KMS-11 (cell line): ENCODE results near the gene MYEF2.

Experiments used
- H2AFZ ChIP-seq: fragments of 200-600 bp; sonication (generic); 2 replicates; pipeline ENCODE4 v1.6.1; 2016; ENCODE audit warnings: antibody characterized with exemption, mixed run types, low read depth
- H3K27ac ChIP-seq: fragments of 200-600 bp; sonication (generic); 2 replicates; pipeline ENCODE4 v1.6.1; 2016; ENCODE audit warnings: mild to moderate bottlenecking, mixed run types
- H3K27me3 ChIP-seq: fragments of 200-600 bp; sonication (generic); 2 replicates; pipeline ENCODE4 v1.6.1; 2017; ENCODE audit warnings: mild to moderate bottlenecking, low read depth, mixed run types, moderate library complexity; ENCODE audit not compliant: insufficient read depth
- H3K36me3 ChIP-seq: fragments of 200-600 bp; sonication (generic); 2 replicates; pipeline ENCODE4 v1.6.1; 2017; ENCODE audit warnings: mild to moderate bottlenecking, mixed run types; ENCODE audit not compliant: insufficient read depth
- H3K4me1 ChIP-seq: fragments of 200-600 bp; sonication (generic); 2 replicates; pipeline ENCODE4 v1.6.1; 2016; ENCODE audit warnings: mild to moderate bottlenecking, low read depth, mixed run types; ENCODE audit not compliant: poor library complexity, severe bottlenecking
- H3K4me2 ChIP-seq: fragments of 200-600 bp; sonication (generic); 2 replicates; pipeline ENCODE4 v1.7.0; 2016; ENCODE audit warnings: mild to moderate bottlenecking, mixed run types
- H3K4me3 ChIP-seq: fragments of 200-600 bp; sonication (generic); IDR thresholded peaks from 2 replicates; pipeline ENCODE4 v1.6.1; 2017; ENCODE audit warnings: low read depth, low read length, mixed read lengths; ENCODE audit not compliant: insufficient read depth
- H3K79me2 ChIP-seq: fragments of 200-600 bp; sonication (generic); 2 replicates; pipeline ENCODE4 v1.6.1; 2016; ENCODE audit warnings: low read depth, mixed run types; ENCODE audit not compliant: insufficient read depth
- H3K9ac ChIP-seq: fragments of 200-600 bp; sonication (generic); 2 replicates; pipeline ENCODE4 v1.6.1; 2016; ENCODE audit warnings: mild to moderate bottlenecking, mixed run types
- H4K20me1 ChIP-seq: fragments of 200-600 bp; sonication (generic); 2 replicates; pipeline ENCODE4 v1.6.1; 2016; ENCODE audit warnings: mild to moderate bottlenecking, mixed run types; ENCODE audit not compliant: insufficient read depth
- CTCF ChIP-seq: fragments of 200-600 bp; sonication (generic); conservative IDR thresholded peaks from 2 replicates; pipeline ENCODE4 v1.6.1; 2017; ENCODE audit warnings: low read depth, mild to moderate bottlenecking, antibody characterized with exemption, low read length, moderate library complexity, mixed read lengths

The MYEF2 gene

GRCh38 chr15:48090115-48090514 is 88.0 kb downstream of the MYEF2 start:
- Histone ChIP-seq H3K79me2 (no peaks in the 10 kb centered on the region), H2AFZ (no peak overlapping the region), H4K20me1 (no peaks in the 10 kb centered on the region), H3K27ac (no peak overlapping the region), H3K4me3 (no peak overlapping the region), H3K36me3 (no peaks in the 10 kb centered on the region), H3K4me2 (no peak overlapping the region), H3K9ac (no peak overlapping the region), H3K4me1 (no peaks in the 10 kb centered on the region), H3K27me3 (no peaks in the 10 kb centered on the region)
- no peak for TF ChIP-seq CTCF

GRCh38 chr15:48089702-48090101 is 88.4 kb downstream of the MYEF2 start:
- no peak overlapping the region for H2AFZ ChIP-seq
- H3K4me1 ChIP-seq, result no peaks in the 10 kb centered on the region
- H3K4me3 ChIP-seq, result no peak overlapping the region
- no peaks in the 10 kb centered on the region for H3K36me3 ChIP-seq
- no peak overlapping the region for H3K27ac ChIP-seq
- no peaks in the 10 kb centered on the region for H3K79me2 ChIP-seq
- H4K20me1 ChIP-seq, result no peaks in the 10 kb centered on the region
- no peak overlapping the region for H3K9ac ChIP-seq
- TF ChIP-seq CTCF, result no peak
- no peak overlapping the region for H3K4me2 ChIP-seq
- no peaks in the 10 kb centered on the region for H3K27me3 ChIP-seq

GRCh38 chr15:48087844-48088243 is 90.3 kb downstream of the MYEF2 start:
- no peak overlapping the region for H2AFZ ChIP-seq
- H3K9ac ChIP-seq, result no peak overlapping the region
- H3K27ac ChIP-seq, result no peak overlapping the region
- no peak overlapping the region for H3K4me2 ChIP-seq
- H3K4me3 ChIP-seq, result no peak overlapping the region
- H4K20me1 ChIP-seq, result no peaks in the 10 kb centered on the region
- no peaks in the 10 kb centered on the region for H3K4me1 ChIP-seq
- TF ChIP-seq CTCF, result no peak
- H3K36me3 ChIP-seq, result no peaks in the 10 kb centered on the region
- no peaks in the 10 kb centered on the region for H3K27me3 ChIP-seq
- no peaks in the 10 kb centered on the region for H3K79me2 ChIP-seq

GRCh38 chr15:48086576-48086975 is 91.5 kb downstream of the MYEF2 start:
- Histone ChIP-seq H4K20me1 (no peaks in the 10 kb centered on the region), H3K27ac (no peak overlapping the region), H3K4me3 (no peak overlapping the region), H3K4me1 (no peaks in the 10 kb centered on the region), H3K79me2 (no peaks in the 10 kb centered on the region), H3K9ac (no peak overlapping the region), H3K36me3 (no peaks in the 10 kb centered on the region), H3K27me3 (no peaks in the 10 kb centered on the region), H3K4me2 (no peak overlapping the region), H2AFZ (no peak overlapping the region)
- no peak for TF ChIP-seq CTCF

- Histone ChIP-seq H3K27ac (no peak overlapping the region), H3K36me3 (no peaks in the 10 kb centered on the region), H3K27me3 (no peaks in the 10 kb centered on the region), H4K20me1 (no peaks in the 10 kb centered on the region), H3K4me2 (no peak overlapping the region), H2AFZ (no peak overlapping the region), H3K79me2 (no peaks in the 10 kb centered on the region), H3K4me3 (no peak overlapping the region), H3K9ac (no peak overlapping the region), H3K4me1 (no peaks in the 10 kb centered on the region)
- TF ChIP-seq CTCF, result no peak
Measured at GRCh38 chr15:48086133-48086532, 92.0 kb downstream of the MYEF2 start.
